ENCODE measurements around the gene EFCAB14.

The EFCAB14 gene

GRCh38 chr1:46691997-46692790, 26.7 kb downstream of the EFCAB14 start:
- Histone ChIP-seq H3K79me2 (ENCODE audit: insufficient read depth, low read length) (no peaks in the 10 kb centered on the region), H3K36me3 (ENCODE audit: insufficient read depth, low read length) (peaks cover 85% of the 10 kb centered on the region), H3K4me3 (ENCODE audit: low read depth in 1 of 2, low read length in 2 of 2) (no peak overlapping the region), H3K4me2 (ENCODE audit: insufficient read depth, low read length) (no peak overlapping the region), H3K4me1 (ENCODE audit: insufficient read depth, low read length) (peaks cover 14% of the 10 kb centered on the region), H2AFZ (ENCODE audit: low read depth, low read length) (no peak overlapping the region), H3K27me3 (ENCODE audit: insufficient read depth, low read length, poor library complexity) (no peaks in the 10 kb centered on the region), H3K9me3 (ENCODE audit: insufficient read depth, low read length, severe bottlenecking) (no peaks in the 10 kb centered on the region), H4K20me1 (ENCODE audit: insufficient read depth, low read length) (peaks cover 4% of the 10 kb centered on the region; the same call in 1 of the 2 replicates), H3K27ac (ENCODE audit: low read length) (no peak overlapping the region), H3K9ac (ENCODE audit: low read depth, low read length) (no peak overlapping the region)
- DNase-seq (no peak), ATAC-seq (ENCODE audit: insufficient read depth, low read depth) (no peak)
- no peak for TF ChIP-seq EZH2 (IDR thresholded peaks at IDR 0.05; ENCODE audit: borderline replicate concordance, low read depth, low read length, severe bottlenecking)
- TF ChIP-seq, protein P1, sequence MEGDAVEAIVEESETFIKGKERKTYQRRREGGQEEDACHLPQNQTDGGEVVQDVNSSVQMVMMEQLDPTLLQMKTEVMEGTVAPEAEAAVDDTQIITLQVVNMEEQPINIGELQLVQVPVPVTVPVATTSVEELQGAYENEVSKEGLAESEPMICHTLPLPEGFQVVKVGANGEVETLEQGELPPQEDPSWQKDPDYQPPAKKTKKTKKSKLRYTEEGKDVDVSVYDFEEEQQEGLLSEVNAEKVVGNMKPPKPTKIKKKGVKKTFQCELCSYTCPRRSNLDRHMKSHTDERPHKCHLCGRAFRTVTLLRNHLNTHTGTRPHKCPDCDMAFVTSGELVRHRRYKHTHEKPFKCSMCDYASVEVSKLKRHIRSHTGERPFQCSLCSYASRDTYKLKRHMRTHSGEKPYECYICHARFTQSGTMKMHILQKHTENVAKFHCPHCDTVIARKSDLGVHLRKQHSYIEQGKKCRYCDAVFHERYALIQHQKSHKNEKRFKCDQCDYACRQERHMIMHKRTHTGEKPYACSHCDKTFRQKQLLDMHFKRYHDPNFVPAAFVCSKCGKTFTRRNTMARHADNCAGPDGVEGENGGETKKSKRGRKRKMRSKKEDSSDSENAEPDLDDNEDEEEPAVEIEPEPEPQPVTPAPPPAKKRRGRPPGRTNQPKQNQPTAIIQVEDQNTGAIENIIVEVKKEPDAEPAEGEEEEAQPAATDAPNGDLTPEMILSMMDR (IDR thresholded peaks at IDR 0.05; ENCODE audit: borderline replicate concordance, extremely low read depth, low read length, poor library complexity, severe bottlenecking): no peak

GRCh38 chr1:46690931-46691421, 27.9 kb downstream of the EFCAB14 start:
- H3K36me3 ChIP-seq (ENCODE audit: insufficient read depth, low read length): peaks cover 85% of the 10 kb centered on the region
- peaks cover 4% of the 10 kb centered on the region; the same call in 1 of the 2 replicates for H4K20me1 ChIP-seq (ENCODE audit: insufficient read depth, low read length)
- H3K4me1 ChIP-seq (ENCODE audit: insufficient read depth, low read length): peaks cover 14% of the 10 kb centered on the region
- no peak overlapping the region for H3K4me3 ChIP-seq (ENCODE audit: low read depth in 1 of 2, low read length in 2 of 2)
- TF ChIP-seq, protein P1 (IDR thresholded peaks at IDR 0.05; ENCODE audit: borderline replicate concordance, extremely low read depth, low read length, poor library complexity, severe bottlenecking): no peak
- no peaks in the 10 kb centered on the region for H3K27me3 ChIP-seq (ENCODE audit: insufficient read depth, low read length, poor library complexity)
- no peak overlapping the region for H3K4me2 ChIP-seq (ENCODE audit: insufficient read depth, low read length)
- ATAC-seq (ENCODE audit: insufficient read depth, low read depth): no peak
- H3K9me3 ChIP-seq (ENCODE audit: insufficient read depth, low read length, severe bottlenecking): no peaks in the 10 kb centered on the region
- no peak for DNase-seq
- H3K79me2 ChIP-seq (ENCODE audit: insufficient read depth, low read length): no peaks in the 10 kb centered on the region
- no peak overlapping the region for H3K27ac ChIP-seq (ENCODE audit: low read length)
- no peak overlapping the region for H2AFZ ChIP-seq (ENCODE audit: low read depth, low read length)
- H3K9ac ChIP-seq (ENCODE audit: low read depth, low read length): no peak overlapping the region

DNA sequence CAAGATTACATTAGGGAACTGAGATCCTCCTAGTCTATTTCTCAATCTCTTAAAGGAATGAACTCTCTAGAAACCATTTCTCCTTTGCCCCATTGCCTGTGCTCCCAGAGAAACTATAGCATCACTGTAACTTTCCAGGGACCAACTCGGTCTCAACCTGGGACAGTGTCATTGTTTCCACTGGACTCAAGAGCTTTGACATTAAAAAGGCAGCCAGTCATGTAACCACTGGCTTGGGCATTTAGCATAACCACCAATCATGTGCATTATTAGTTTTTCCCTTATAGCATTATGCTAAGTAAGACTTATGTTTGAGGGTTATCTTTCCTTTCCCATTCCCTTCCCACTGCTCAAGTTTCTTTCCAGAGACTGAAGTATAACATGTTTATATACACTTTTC, 29.0 kb downstream of the EFCAB14 start:
- H3K36me3 ChIP-seq (ENCODE audit: insufficient read depth, low read length): peaks cover 86% of the 10 kb centered on the region
- TF ChIP-seq, protein P1 (IDR thresholded peaks at IDR 0.05; ENCODE audit: borderline replicate concordance, extremely low read depth, low read length, poor library complexity, severe bottlenecking): no peak
- TF ChIP-seq EZH2 (IDR thresholded peaks at IDR 0.05; ENCODE audit: borderline replicate concordance, low read depth, low read length, severe bottlenecking): no peak
- H3K4me3 ChIP-seq (ENCODE audit: low read depth in 1 of 2, low read length in 2 of 2): no peak overlapping the region
- peaks cover 4% of the 10 kb centered on the region; the same call in 1 of the 2 replicates for H4K20me1 ChIP-seq (ENCODE audit: insufficient read depth, low read length)
- 0 out of 2 replicates have a peak overlapping the region, but pooled peaks have one; percentile 1 for H3K27ac ChIP-seq (ENCODE audit: low read length)
- ATAC-seq (ENCODE audit: insufficient read depth, low read depth): no peak
- H3K4me1 ChIP-seq (ENCODE audit: insufficient read depth, low read length): peaks cover 14% of the 10 kb centered on the region
- DNase-seq: no peak
- H3K79me2 ChIP-seq (ENCODE audit: insufficient read depth, low read length): no peaks in the 10 kb centered on the region
- H3K27me3 ChIP-seq (ENCODE audit: insufficient read depth, low read length, poor library complexity): no peaks in the 10 kb centered on the region
- H3K4me2 ChIP-seq (ENCODE audit: insufficient read depth, low read length): no peak overlapping the region
- H3K9ac ChIP-seq (ENCODE audit: low read depth, low read length): no peak overlapping the region
- H2AFZ ChIP-seq (ENCODE audit: low read depth, low read length): no peak overlapping the region
- H3K9me3 ChIP-seq (ENCODE audit: insufficient read depth, low read length, severe bottlenecking): no peaks in the 10 kb centered on the region
